PC-3 (cell line): Measurements from ENCODE around the gene RAP1GAP2.

Experiments
- CTCF ChIP-seq: fragments of 300-600 bp; sonication (generic); conservative IDR thresholded peaks from 2 replicates; pipeline ENCODE4 v1.5.1; 2017; ENCODE audit warnings: antibody characterized with exemption, low read depth, mild to moderate bottlenecking, low read length
- EZH2 ChIP-seq: fragments of 300-600 bp; sonication (generic); IDR thresholded peaks from one replicate; pipeline ENCODE4 v1.6.1; 2017; ENCODE audit warnings: antibody characterized with exemption, mild to moderate bottlenecking, low read length; ENCODE audit not compliant: unreplicated experiment
- EZH2phosphoT487 ChIP-seq: fragments of 300-600 bp; sonication (generic); IDR thresholded peaks from 2 replicates; pipeline ENCODE4 v1.6.1; 2018; ENCODE audit warnings: mild to moderate bottlenecking, antibody characterized with exemption, low read length, borderline replicate concordance

GRCh38 chr17:2780256-2780655, 16.0 kb upstream of the RAP1GAP2 start:
- TF ChIP-seq CTCF (no peak), EZH2 (no peak), EZH2phosphoT487 (no peak)
